HepG2 (cell line): ENCODE results near the gene CD14. TPM values are rescaled to one million over a fixed set of nuclear protein-coding genes. Genes with fewer than 3 reads are reported as not detected.
A peak's percentile ranks its signal among the peaks of the same experiment; 100 is the strongest.

Source experiments
- ARID5B ChIP-seq: IDR thresholded peaks from 2 replicates; pipeline ENCODE4 v1.4.0; 2020; ENCODE audit warnings: mild to moderate bottlenecking, missing genetic modification reagents
- ATF4 ChIP-seq, 2 experiments: fragments of 450-650 bp in 1 of 2; sonication (generic) in 1 of 2; formaldehyde crosslinking; IDR thresholded peaks; 2 replicates each; pipeline versions ENCODE4 v1.5.0 to v1.8.0; 2020 to 2022; ENCODE audit warnings: mild to moderate bottlenecking in 1 of 2, missing genetic modification reagents in 1 of 2
- CERS6 ChIP-seq: sonication (generic); formaldehyde crosslinking; IDR thresholded peaks from 2 replicates; pipeline ENCODE4 v1.5.0; 2020; ENCODE audit warnings: missing genetic modification reagents
- HIC2 ChIP-seq: sonication (generic); formaldehyde crosslinking; IDR thresholded peaks from 2 replicates; pipeline ENCODE4 v1.9.0; 2022; ENCODE audit warnings: low read depth, missing genetic modification reagents
- HNF4G ChIP-seq, 2 experiments: sonication (generic) in 1 of 2; formaldehyde crosslinking in 1 of 2; IDR thresholded peaks; 2 replicates each; pipeline versions ENCODE4 v1.4.0 to v1.6.1; 2011 to 2020; ENCODE audit warnings: borderline replicate concordance in 2 of 2, low read depth in 2 of 2, mild to moderate bottlenecking in 2 of 2, low read length in 1 of 2, missing genetic modification reagents in 1 of 2, moderate library complexity in 1 of 2
- IRX3 ChIP-seq: sonication (generic); formaldehyde crosslinking; IDR thresholded peaks from 2 replicates; pipeline ENCODE4 v1.8.1; 2023; ENCODE audit warnings: mild to moderate bottlenecking, low read depth, missing genetic modification reagents, borderline replicate concordance
- MAX ChIP-seq: IDR thresholded peaks from 2 replicates; pipeline ENCODE4 v1.6.1; 2012; ENCODE audit warnings: inconsistent platforms
- MIXL1 ChIP-seq: IDR thresholded peaks from 2 replicates; pipeline ENCODE4 v1.6.1; 2016
- MXI1 ChIP-seq: IDR thresholded peaks from 3 replicates; pipeline ENCODE4 v1.6.1; 2012; ENCODE audit warnings: low read depth, low read length, inconsistent platforms, borderline replicate concordance
- NFE2L1 ChIP-seq: sonication (generic); formaldehyde crosslinking; IDR thresholded peaks from 2 replicates; pipeline ENCODE4 v1.4.0; 2020; ENCODE audit warnings: missing genetic modification reagents, mild to moderate bottlenecking, borderline replicate concordance
- SKI ChIP-seq: fragments of 450-650 bp; IDR thresholded peaks from one replicate; pipeline ENCODE4 v1.6.1; 2018; ENCODE audit warnings: mild to moderate bottlenecking; ENCODE audit not compliant: partially characterized antibody
- TARDBP ChIP-seq: sonication (generic); formaldehyde crosslinking; IDR thresholded peaks from 2 replicates; pipeline ENCODE4 v1.8.0; 2022; ENCODE audit warnings: mild to moderate bottlenecking, missing genetic modification reagents
- TBX3 ChIP-seq: fragments of 450-650 bp; IDR thresholded peaks from 2 replicates; pipeline ENCODE4 v1.6.1; 2017; ENCODE audit warnings: antibody characterized with exemption, mild to moderate bottlenecking, inconsistent platforms, borderline replicate concordance
- ZBTB2 ChIP-seq: sonication (generic); formaldehyde crosslinking; IDR thresholded peaks from 2 replicates; pipeline ENCODE4 v1.8.0; 2022; ENCODE audit warnings: low read depth, missing genetic modification reagents
- ZNF441 ChIP-seq: sonication (generic); formaldehyde crosslinking; IDR thresholded peaks from 2 replicates; pipeline ENCODE4 v1.7.0; 2021; ENCODE audit warnings: missing genetic modification reagents, borderline replicate concordance
- ZNF574 ChIP-seq: sonication (generic); formaldehyde crosslinking; IDR thresholded peaks from 2 replicates; pipeline ENCODE4 v1.4.0; 2020; ENCODE audit warnings: missing genetic modification reagents
- polyA plus RNA-seq, 8 experiments: library from polyadenylated mRNA; depleted of rRNA in 3 of 8; stranded (reverse) in 7 of 8; unstranded in 1 of 8; fragments of >200 nt; fragmentation: Illumina TruSeq in 4 of 8; extraction: Trizol in 4 of 8; gene quantifications; 2 replicates each; pipeline versions ENCODE4 v1.2.1 to v1.2.3, GENCODE V29; 2011 to 2016; ENCODE audit warnings: low read depth in 4 of 8, missing spikeins in 1 of 8, mixed read lengths in 1 of 8; ENCODE audit not compliant: insufficient read depth in 1 of 8
- total RNA-seq, 5 experiments: library from RNA; depleted of rRNA; stranded (reverse); fragments of >200 nt; fragmentation: Illumina TruSeq; extraction: Trizol; gene quantifications; 2 replicates each; pipeline ENCODE4 v1.2.3, GENCODE V29; 2016; ENCODE audit warnings: low read depth in 1 of 5

CD14 gene
- total and polyA plus RNA-seq, 2 of the 13 experiments (the other 11 are each of a cell fraction or from before 2014, with no cell fraction given) = 1.7 to 4.7 TPM

- TF ChIP-seq MAX = 0 out of 2 replicates have a peak, but pooled peaks have one; percentile 28
- TF ChIP-seq SKI = peak; percentile 39
- TF ChIP-seq HIC2 (CRISPR knock-in tag) = peak; percentile 46; the same call in 1 of the 2 replicates
- no peak for TF ChIP-seq NFE2L1 (CRISPR knock-in tag)
- 0 out of 4 replicates have a peak, but pooled peaks of 1 of the 2 experiments have one; percentile 17 for TF ChIP-seq ATF4 (CRISPR knock-in tag; IDR thresholded peaks at IDR 0.05)
- TF ChIP-seq IRX3 (CRISPR knock-in tag) = no peak
- TF ChIP-seq ZNF441 (CRISPR knock-in tag) = no peak
- no peak for TF ChIP-seq ZBTB2 (CRISPR knock-in tag)
- no peak for TF ChIP-seq CERS6
- TF ChIP-seq ARID5B (CRISPR knock-in tag) = peak; percentile 76
- TF ChIP-seq HNF4G (IDR thresholded peaks at IDR 0.05; ENCODE audit: borderline replicate concordance, low read depth, low read length) = peak; percentile 21; the same call in 1 of the 2 replicates
- no peak for TF ChIP-seq HNF4G (CRISPR knock-in tag; IDR thresholded peaks at IDR 0.05; ENCODE audit: borderline replicate concordance, low read depth)
- 0 out of 2 replicates have a peak, but pooled peaks have one; percentile 16 for TF ChIP-seq TBX3
- no peak for TF ChIP-seq MXI1
- TF ChIP-seq TARDBP (CRISPR knock-in tag) = peak; percentile 50; the same call in 1 of the 2 replicates
- TF ChIP-seq MIXL1 (CRISPR knock-in tag) = no peak
- peak; percentile 32; the same call in 1 of the 2 replicates for TF ChIP-seq ZNF574 (CRISPR knock-in tag)
Observed at GRCh38 chr5:140633021-140633471, at the start of gene CD14 (continued).
